GM21528 (cell line): ENCODE measurements around the gene CPM.
"Not testable (repeated sequence)": the region's sequence is repeated elsewhere in the genome, so short reads cannot be mapped to it uniquely, and the experiment has no call there.

Experiments
- ATAC-seq: cut with Tn5 transposase; IDR thresholded peaks from one replicate; pipeline ENCODE4 v1.9.1; 2021; ENCODE audit warnings: mild to moderate bottlenecking, moderate library complexity; ENCODE audit not compliant: unreplicated experiment, low FRiP score

Gene CPM

GRCh38 chr12:68882251-68882964 is 50.6 kb downstream of the CPM start:
- ATAC-seq, result no peak

GRCh38 chr12:68880660-68881325 is 52.2 kb downstream of the CPM start:
- ATAC-seq, result no peak

GRCh38 chr12:68878846-68879245 is 54.1 kb downstream of the CPM start:
- ATAC-seq, result no peak

- no peak for ATAC-seq
These were observed 54.7 kb downstream of the CPM start for GRCh38 chr12:68878283-68878682.

GRCh38 chr12:68877583-68877982 is 55.4 kb downstream of the CPM start:
- ATAC-seq, result no peak

- ATAC-seq, result no peak
These were observed 56.5 kb downstream of the CPM start for GRCh38 chr12:68876461-68876860.

GRCh38 chr12:68873316-68873715 is 59.7 kb downstream of the CPM start:
- ATAC-seq, result no peak

GRCh38 chr12:68871921-68872320 is 61.0 kb downstream of the CPM start:
- ATAC-seq, result no peak

GRCh38 chr12:68871396-68871795 is 61.6 kb downstream of the CPM start:
- ATAC-seq, result no peak

GRCh38 chr12:68870443-68870842 is 62.5 kb downstream of the CPM start:
- ATAC-seq, result no peak

GRCh38 chr12:68870011-68870410 is 63.0 kb downstream of the CPM start:
- ATAC-seq, result no peak

- no peak for ATAC-seq
These were observed 64.8 kb downstream of the CPM start for GRCh38 chr12:68868043-68868790.

GRCh38 chr12:68867606-68868005 is 65.4 kb downstream of the CPM start:
- no peak for ATAC-seq

GRCh38 chr12:68866950-68867349 is 66.0 kb downstream of the CPM start:
- no peak for ATAC-seq

GRCh38 chr12:68865399-68866164 is 67.4 kb downstream of the CPM start:
- no peak for ATAC-seq

GRCh38 chr12:68864604-68865003 is 68.4 kb downstream of the CPM start:
- ATAC-seq, result no peak

GRCh38 chr12:68863886-68864454 is 69.0 kb downstream of the CPM start:
- ATAC-seq, result not testable (repeated sequence)

GRCh38 chr12:68863109-68863770 is 69.7 kb downstream of the CPM start:
- no peak for ATAC-seq

- no peak for ATAC-seq
These were observed 71.1 kb downstream of the CPM start for GRCh38 chr12:68861890-68862289.

- no peak for ATAC-seq
These were observed 76.5 kb downstream of the CPM start for GRCh38 chr12:68856510-68856909.
